Stimulated activated CD8-positive, alpha-beta memory T cell treated with anti-CD3 and anti-CD28 coated beads, Interleukin-15, amount 100 ng/mL, for 1 hour (primary cell): ENCODE data around the gene TPTE.
"Not testable (repeated sequence)": the region's sequence is repeated elsewhere in the genome, so short reads cannot be mapped to it uniquely, and the experiment has no call there.

Experiments
- DNase-seq: peaks from one replicate; pipeline ENCODE4 v3.0.0-alpha.2; 2020; ENCODE audit warnings: low read depth

TPTE gene

DNA sequence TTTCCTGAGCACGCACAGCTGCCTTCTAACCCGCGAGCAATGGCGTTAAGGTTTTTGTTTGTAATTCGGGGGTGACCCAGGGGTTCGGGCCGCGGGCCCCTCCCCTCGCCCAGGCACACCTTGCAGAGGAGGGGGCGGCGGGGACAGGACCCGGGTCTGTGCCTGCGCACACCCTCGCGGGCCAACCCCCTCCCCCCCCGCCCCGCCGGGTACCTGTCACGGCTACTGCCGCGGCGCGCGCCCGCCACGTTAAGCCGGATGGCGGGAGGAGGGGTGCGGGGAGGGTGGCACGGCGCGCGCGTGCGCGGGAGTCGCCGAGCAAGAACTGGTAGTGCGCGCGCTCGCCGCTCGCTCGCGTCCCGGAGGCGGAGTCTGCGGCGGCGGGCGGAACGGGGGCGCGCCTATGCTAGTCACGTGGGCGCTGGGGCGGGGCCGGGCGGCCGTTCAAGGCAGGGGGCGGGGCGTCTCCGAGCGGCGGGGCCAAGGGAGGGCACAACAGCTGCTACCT, at the start of gene TPTE:
TPTE (plus strand) TSS at position 493 of the 508 bp plus-strand sequence. CDS start 17,141 bp downstream, outside the sequence.
- no peak for DNase-seq

DNA sequence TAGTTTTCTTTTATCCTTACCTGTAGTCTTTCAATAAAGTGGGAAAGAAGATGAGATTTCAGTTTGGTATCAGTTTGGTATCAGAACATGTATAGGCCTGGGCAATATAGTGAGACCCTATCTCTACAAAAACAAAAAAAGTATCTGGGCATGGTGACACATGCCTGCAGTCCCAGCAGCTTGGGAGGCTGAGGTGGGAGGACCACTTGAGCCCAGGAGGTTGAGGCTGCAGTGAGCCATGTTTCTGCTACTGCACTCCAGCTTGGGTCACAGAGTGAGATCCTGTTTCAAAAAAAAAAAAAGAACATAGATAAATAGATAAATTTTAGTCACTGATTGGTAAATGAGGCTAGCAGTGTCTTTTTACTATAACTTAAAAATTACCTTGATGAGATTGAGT, 49.4 kb upstream of the TPTE start:
- DNase-seq, result not testable (repeated sequence)

DNA sequence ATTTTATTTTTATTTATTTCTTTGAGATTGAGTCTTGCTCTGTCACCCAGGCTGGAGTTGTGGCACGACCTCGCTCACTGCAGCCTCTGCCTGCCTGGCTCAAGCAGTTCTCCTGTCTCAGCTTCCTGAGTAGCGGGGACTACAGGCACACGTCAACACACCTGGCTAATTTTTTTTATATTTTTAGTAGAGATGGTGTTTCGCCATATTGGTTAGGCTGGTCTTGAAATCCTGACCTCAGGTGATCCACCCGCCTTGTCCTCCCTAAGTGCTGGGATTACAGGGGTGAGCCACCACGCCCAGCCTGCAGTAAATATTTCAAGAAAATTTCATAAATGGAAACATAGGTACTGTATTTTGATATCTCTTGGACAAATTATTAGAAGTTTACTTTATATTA, 43.6 kb upstream of the TPTE start:
- not testable (repeated sequence) for DNase-seq

DNA sequence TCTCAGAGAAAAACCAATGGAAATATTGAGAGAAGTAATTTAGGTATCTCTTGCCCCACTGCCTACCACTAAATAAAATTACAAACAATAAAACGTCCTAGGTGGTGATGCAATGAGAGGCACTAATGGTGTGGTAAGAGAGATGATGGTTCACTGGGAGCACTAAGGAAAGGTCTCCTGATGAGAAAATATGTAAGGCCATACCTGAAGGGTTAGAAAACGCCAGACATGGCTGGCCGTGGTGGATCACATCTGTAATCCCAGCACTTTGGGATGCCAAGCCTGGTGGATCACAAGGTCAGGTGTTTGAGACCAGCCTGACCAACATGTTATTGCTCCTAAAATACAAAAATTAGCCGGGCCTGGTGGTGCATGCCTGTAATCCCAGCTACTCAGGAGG, 41.5 kb upstream of the TPTE start:
- DNase-seq, result not testable (repeated sequence)

DNA sequence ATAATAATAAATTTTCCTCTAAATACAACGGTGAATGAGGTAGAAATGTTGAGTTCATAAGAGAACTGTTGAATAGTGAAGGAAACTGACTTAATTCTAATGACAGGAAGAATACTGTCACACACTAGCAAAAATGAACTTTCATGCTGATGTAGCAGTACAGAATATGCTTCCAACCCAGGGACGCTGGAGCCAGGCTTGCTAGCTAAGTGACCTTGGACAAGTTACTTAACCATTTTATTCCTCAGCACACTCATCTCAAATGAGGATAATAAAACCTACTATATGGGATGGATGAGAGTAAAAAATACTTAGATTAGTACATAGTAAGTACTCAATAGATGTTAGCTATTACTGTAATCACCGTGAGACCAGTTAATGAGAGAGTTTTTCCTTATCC, 36.5 kb upstream of the TPTE start:
- not testable (repeated sequence) for DNase-seq

DNA sequence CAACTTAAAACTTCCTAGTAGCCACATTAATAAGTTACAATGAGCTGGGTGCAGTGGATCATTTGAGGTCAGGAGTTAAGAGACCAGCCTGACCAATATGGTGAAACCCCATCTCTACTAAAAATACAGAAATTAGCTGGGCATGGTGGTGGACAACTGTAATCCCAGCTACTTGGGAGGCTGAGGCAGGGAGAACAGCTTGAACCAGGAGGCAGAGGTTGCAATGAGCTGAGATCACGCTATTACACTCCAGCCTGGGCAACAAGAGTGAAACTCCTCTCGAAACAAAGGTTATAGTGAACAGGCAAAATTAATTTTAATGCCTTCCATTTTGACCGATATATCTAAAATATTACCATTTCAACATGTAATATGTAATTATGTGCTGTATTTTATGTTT, 30.9 kb upstream of the TPTE start:
- not testable (repeated sequence) for DNase-seq

DNA sequence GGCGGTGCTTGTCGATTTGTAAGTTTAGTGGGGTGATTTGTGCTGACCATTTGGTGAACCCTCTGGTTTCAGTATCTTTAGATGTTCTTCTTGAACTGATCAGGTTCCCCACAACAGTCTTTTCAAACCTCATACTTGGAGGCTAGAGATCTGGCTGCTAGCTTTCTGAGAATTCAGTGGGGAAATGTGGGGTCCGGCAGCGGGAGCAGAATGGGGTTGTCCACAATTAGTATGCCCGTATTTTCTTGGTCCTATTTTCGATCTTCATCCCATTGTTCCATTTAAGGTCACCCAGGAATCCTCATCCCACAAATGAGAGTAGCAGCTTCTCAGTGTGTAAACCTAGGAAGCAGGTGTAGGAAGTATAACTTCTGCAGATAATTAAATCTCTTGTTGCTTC, 10.3 kb upstream of the TPTE start:
- no peak for DNase-seq

DNA sequence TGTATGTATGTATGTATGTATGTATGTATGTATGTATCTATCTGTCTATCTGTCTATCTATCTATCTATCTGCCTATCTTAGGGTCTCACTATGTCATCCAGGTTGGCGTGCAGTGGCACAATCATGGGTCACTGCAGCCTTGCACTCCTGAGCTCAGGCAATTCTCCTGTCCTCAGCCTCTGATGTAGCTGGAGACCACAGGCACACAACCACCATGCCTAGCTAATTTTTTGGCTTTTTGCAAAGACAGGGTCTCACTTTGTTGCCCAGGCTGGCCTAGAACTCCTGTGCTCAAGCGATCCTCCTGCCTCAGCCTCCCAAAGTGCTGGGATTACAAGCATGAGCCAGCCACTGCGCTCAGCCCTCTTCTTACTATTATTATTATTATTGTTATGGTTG, 4.5 kb upstream of the TPTE start:
- DNase-seq, result not testable (repeated sequence)

DNA sequence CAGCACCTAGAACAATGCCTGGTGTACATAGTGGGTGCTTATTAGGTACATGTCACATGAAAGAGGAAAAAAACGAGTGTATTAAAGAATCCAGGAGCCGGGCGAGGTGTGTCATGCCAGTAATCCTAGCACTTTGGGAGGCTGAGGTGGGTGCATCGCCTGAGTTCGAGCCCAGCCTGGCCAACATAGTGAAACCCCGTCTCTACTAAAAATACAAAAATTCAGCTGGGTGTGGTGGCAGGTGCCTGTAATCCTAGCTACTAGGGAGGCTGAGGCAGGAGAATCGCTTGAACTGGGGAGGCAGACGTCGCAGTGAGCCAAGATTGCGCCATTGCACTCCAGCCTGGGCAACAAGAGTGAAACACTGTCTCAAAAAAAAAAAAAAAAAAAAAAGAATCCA, 3.5 kb upstream of the TPTE start:
- not testable (repeated sequence) for DNase-seq

DNA sequence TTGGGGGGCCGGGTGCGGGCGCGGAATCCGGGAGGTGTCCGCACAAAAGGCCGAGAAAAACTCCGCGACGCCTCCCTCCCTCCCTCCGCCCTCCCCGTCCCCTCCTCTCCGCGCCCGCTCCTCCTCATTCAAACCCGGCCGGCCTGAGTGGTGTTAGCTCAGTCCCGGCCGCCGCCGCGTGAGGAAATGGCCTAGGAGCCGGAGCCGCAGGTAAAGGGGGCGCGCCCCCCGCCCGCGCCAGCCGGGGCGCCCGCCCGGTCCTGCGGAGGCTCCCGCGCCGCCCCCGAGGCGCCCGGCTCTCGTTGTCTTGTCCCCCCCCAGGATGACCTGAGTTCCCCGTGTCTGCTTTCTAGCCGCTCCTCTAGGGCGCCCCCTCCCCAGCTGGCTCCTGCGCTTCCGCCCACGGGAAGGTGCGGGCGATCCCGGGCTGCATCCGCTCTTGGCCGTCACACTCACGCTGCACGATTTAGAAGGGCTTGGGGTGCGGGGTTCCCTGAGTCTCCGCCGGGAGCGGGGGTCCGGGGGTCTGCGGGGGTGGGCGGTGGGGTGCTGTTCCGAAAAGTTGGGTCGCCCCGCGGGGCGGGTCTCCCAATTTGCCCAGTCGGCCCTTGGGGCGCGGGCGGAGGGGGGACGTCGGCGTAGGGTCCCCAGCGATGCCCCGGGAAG, 585 bp downstream of the TPTE start:
- not testable (repeated sequence) for DNase-seq

DNA sequence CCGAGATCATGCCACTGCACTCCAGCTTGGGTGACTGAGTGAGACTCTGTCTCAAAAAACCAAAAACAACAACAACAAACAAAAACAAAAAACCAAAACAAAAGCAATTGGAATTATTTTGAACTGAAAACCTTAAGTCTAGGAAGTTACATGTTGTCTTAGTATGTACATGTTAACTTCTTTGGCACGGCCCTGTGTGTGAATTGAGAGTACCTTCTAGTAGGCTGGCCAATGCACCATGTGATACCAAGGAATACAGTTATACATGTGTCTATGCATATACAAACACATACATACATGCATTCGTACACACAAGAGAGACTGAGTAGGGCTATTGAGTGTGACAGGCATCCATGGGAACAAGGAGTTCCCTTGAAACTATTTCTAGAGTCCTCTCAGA, 18.6 kb downstream of the TPTE start:
- DNase-seq, result no peak

DNA sequence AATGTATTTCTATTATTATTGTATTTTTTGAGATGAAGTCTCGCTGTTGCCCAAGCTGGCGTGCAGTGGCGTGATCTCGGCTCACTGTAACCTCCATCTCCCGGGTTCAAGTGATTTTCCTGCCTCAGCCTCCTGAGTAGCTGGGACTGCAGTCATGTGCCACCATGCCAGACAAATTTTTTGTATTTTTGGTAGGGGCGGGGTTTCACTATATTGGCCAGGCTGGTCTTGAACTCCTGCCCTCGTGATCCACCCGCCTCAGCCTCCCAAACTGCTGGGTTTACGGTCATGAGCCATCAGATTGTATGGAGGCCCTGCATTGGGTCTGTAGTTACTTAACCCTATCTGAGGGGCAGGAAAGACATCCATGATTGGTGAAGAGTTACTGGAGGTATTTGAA, 23.0 kb downstream of the TPTE start:
- not testable (repeated sequence) for DNase-seq

DNA sequence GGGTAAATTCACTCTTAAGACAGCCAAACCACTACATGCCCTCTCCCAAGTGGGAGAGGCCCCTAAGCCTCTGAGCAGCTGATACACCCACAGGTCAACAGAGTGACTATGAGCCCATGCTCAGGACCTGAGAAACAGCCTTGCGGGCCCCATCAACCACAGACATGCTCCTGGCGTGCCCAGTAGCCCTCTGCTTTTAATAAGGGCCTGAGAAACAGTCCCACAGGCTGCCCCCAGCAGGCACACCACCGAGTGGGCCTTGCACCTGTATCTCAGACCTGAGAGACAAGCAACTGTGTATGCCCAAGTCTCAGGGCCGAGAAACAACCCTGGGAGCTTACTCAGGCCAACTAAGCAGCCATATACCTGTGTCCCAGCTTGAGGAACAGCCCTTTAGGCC, 26.5 kb downstream of the TPTE start:
- not testable (repeated sequence) for DNase-seq

DNA sequence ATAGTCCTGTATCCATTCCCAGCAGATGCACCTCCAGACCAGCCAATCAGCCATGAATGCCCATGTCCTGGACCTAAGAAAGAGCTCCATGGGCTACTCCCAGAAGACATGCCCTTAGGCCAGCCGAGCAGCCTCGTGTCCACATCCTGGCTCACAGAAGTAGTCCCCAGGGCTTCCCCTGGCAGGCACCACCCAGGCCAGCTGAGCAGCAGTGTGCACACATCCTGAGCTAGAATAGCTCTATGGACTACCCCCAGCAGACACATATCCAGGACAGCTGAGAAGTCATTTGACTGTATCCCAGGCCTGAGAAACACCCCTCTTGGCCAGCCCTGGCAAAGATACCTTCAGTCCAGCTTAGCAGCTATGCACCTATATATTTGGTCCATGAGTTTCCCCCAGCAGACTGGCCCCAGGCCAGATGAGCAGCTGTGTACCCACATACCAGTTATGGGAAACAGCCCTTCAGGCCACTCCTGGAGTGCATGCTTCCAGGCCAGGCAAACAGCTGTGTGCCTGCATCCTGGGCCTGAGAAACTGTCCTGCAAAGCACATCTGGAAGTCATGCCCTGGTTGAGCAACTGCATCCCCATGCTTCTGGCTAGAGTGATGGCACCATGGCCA, 27.1 kb downstream of the TPTE start:
- DNase-seq, result not testable (repeated sequence)

DNA sequence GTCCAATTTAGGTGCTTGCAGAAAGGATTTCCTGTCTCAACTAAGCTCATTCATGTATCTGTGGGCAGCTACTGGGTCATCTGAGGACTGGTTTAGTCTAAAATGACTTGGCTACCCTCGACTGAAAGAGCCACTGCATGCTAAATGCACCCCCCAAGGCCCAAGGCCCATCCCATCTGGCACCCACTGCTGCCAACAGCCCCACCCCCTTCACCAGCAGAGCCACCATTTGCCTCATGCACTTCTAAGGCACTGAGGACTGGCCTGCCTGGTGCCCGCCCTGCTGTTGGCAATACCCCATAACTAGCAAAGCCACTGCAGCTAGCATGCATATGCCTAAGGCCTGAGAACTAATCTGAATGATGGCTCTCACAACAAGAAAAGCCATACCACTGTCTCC, 49.4 kb downstream of the TPTE start:
- DNase-seq, result not testable (repeated sequence)

DNA sequence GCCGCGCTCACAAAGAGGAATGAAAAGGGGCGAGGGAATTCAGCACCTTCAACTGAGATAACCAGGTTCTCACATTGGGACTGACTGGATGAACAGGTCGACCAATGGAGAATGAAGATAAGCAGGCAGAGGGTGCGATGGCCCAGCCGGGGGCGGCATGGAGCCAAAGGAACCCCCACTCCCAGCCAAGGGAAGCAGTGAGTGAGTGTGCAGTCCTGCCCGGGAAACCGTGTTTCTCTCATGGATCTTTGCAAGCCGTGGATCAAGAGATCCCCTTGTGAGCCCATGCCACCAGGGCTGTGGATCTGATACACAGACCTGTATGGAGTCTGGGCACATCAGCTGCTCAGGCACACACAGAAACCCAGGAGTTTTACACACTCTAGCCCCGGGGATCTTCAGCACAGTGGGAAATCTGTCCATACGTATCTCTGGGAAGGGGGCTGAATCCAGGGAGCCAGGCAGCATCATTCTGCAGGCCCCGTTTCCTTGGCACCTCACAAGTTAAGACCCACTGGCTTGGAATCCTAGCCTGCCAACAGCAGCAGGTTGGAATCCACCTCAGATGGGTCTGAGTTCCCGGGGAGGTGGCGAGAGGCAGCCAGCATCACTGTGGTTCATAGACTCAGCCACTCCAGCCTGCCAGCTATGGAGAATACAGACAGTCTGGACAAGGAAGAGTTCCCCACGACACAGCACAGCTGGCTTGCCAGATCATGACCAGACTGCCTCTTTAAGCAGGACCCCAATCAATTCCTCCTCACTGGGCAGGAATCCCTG, 53.3 kb downstream of the TPTE start:
- DNase-seq, result not testable (repeated sequence)

DNA sequence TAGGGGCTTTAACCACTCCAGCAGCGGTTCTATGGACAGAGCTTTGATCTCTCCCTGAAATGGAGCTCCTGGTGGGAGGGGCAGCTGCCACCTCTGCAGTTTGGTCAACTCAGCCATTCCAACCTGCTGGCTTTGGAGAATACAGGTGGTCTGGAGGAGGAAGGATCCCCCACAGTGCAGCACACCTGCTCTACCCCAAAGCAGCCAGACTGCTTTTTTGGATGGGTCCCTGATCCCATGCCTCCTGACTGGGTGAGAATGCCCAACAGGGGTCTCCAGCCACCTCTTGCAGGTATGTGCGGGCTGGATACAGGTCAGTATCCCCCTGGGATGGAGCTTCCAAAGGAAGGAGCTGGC, 53.9 kb downstream of the TPTE start:
- DNase-seq, result no peak

DNA sequence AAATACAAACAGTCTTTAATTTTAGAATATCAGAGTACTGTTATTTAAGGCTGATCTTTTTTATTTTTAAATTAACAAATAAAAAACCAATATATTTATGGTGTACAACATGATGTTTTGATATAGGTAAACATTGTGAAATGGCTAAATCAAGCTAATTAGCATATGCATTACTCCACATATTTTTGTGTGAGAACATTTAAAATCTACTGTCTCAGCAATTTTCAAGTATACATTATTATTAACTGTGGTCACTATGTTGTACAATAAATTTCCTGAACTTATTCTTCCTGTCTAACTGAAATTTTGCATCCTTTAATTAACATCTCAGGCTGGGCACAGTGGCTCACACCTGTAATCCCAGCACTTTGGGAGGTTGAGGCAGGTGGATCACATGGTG, 57.5 kb downstream of the TPTE start:
- not testable (repeated sequence) for DNase-seq

DNA sequence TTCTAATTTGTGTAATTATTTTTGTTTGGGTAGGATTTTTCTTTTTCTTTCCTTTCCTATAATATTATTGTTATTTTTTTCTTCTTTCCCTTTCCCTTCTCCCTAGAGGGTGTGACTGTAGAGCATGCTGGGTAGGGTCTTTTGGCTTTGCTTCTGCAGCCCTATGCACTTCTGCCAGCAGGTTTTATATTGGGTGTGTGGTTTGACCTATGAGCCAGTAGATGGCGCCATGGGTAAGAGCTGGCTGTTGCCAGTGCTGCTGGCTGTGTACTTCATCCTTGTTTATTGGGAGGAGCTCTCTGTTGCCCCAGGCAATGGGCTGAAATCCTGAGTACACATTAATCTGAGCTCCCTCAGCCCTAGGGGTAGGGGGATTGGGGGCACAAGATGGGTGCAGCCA, 67.7 kb downstream of the TPTE start:
- not testable (repeated sequence) for DNase-seq

DNA sequence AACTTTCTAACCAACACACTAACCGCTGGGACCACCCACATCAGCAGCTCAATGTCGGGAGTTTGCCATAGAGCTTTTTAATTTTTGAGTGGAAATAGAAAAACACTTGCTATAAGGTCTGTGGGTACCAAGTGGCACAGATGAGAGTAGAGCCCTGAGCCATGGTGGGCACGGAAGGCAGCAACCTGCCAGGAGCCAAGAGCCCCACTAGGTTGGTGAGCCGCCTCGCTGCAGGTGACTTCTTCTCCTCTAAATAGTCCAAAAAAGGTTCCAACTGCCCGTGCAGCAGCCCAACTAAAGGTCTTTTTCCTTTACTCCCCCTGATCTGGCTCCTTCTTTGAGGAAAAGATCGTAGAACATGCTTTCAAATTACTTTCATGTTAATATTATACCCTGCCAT, 85.7 kb downstream of the TPTE start:
- DNase-seq, result not testable (repeated sequence)

DNA sequence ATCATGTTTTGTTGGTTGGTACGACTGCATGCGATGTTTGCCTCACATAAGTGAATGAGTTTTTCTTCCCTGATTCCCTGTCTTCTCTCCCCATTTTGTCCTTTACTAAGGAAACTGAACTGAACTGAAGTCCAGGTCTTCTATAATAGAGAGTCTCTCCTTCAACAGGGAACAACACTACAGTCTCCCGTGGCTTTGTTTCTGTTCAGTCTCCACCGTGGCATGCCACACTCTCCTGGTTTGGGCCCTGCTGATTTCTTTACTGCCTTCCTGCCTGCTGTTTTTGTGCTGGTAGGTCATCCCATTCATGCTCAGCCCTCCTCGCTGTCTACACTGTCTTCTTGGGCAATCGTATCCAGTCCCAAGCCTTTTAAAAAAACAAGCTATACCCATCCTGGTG, 92.9 kb downstream of the TPTE start:
- DNase-seq, result not testable (repeated sequence)

DNA sequence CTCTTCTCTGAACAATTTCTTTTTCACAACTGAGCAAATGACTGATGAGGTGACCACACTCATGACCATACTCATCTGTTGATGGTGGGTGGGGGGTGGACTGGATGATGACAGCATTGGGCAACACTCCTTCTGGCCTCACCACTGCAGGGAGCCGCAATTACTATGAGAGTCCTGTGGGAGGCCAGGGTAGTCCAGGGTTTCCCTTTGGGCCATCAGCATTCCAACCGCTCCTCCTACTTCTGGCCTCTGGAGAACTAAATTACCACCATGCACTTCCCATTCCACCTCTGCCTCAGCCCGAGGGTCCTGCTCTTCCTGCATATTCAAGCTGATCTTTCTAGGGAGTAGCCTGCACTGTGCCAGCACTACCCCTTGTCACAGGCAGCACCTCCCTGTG, 94.7 kb downstream of the TPTE start:
- not testable (repeated sequence) for DNase-seq

DNA sequence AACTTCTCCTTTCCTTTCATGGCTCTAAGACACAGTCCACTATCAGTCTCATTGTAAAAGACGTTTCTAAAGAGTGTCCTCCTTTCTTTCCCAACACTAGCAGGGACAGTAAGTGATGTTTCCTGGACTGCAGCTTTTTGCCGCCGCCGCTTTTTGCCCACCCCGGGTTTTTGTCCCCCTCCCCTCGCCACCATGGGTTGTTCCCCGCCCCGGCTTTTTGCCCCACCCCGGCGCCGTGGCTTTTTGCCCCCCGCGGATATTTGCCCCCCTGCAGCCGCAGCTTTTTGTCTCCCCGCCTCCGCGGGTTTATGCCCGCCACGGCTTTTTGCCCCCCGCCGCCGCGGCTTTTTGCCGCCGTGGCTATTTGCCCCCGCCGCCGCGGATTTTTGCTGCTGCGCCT, 95.2 kb downstream of the TPTE start:
- DNase-seq, result no peak
